K562 (cell line): ENCODE results near the gene DGCR2. TPM values are rescaled to one million over a fixed set of nuclear protein-coding genes. Genes with fewer than 3 reads are reported as not detected.

Experiments used
- DPF2 ChIP-seq: fragments of 450-650 bp; IDR thresholded peaks from 2 replicates; pipeline ENCODE4 v1.6.1; 2016
- KDM2B ChIP-seq: fragments of 250-450 bp; sonication (Bioruptor Pico); IDR thresholded peaks from 2 replicates; pipeline ENCODE4 v1.8.0; 2021; ENCODE audit warnings: mild to moderate bottlenecking, moderate library complexity
- MBD1 ChIP-seq: fragments of 250-450 bp; sonication (Bioruptor Pico); IDR thresholded peaks from 2 replicates; pipeline ENCODE4 v1.8.0; 2022; ENCODE audit warnings: inconsistent platforms
- NR2C1 ChIP-seq, 2 experiments: fragments of 450-650 bp; IDR thresholded peaks; 2 replicates each; pipeline ENCODE4 v1.6.1; 2017; ENCODE audit warnings: mild to moderate bottlenecking in 2 of 2, antibody characterized with exemption in 1 of 2, inconsistent platforms in 1 of 2, missing compliant biosample characterization in 1 of 2, missing genetic modification characterization in 1 of 2
- RREB1 ChIP-seq: fragments of 250-450 bp; sonication (Bioruptor Pico); IDR thresholded peaks from 2 replicates; pipeline ENCODE4 v1.4.0; 2020
- THAP7 ChIP-seq: fragments of 250-450 bp; sonication (Bioruptor Pico); IDR thresholded peaks from 2 replicates; pipeline ENCODE4 v1.5.0; 2021
- TSHZ1 ChIP-seq: fragments of 250-450 bp; sonication (Bioruptor Pico); IDR thresholded peaks from 2 replicates; pipeline ENCODE4 v1.4.0; 2020; ENCODE audit warnings: mild to moderate bottlenecking, moderate library complexity
- XRCC4 ChIP-seq: IDR thresholded peaks from one replicate; pipeline ENCODE4 v1.6.1; 2011; ENCODE audit not compliant: insufficient read depth, insufficient read length; ENCODE audit errors: extremely low read depth
- YBX1 ChIP-seq: fragments of 450-650 bp; IDR thresholded peaks from 2 replicates; pipeline ENCODE4 v1.7.1; 2016; ENCODE audit warnings: mild to moderate bottlenecking
- ZBTB8A ChIP-seq: fragments of 450-650 bp; IDR thresholded peaks from 2 replicates; pipeline ENCODE4 v1.6.1; 2018; ENCODE audit warnings: mild to moderate bottlenecking, moderate library complexity; ENCODE audit not compliant: partially characterized antibody
- ZNF165 ChIP-seq: fragments of 250-450 bp; sonication (Bioruptor Pico); IDR thresholded peaks from 2 replicates; pipeline ENCODE4 v1.4.0; 2020; ENCODE audit warnings: borderline replicate concordance
- ZNF23 ChIP-seq: fragments of 250-450 bp; sonication (Bioruptor Pico); IDR thresholded peaks from 2 replicates; pipeline ENCODE4 v1.4.0; 2020; ENCODE audit warnings: mild to moderate bottlenecking
- ZNF644 ChIP-seq: fragments of 200-800 bp; sonication (Bioruptor generic); IDR thresholded peaks from 2 replicates; pipeline ENCODE4 v1.6.1; 2016; ENCODE audit warnings: low read depth, missing genetic modification characterization, missing compliant biosample characterization
- polyA plus RNA-seq, 8 experiments: library from polyadenylated mRNA; depleted of rRNA in 4 of 8; stranded (reverse) in 5 of 8; unstranded in 3 of 8; fragments of >200 nt; fragmentation: Nextera tagmentation in 2 of 8; fragmentation: Illumina TruSeq in 1 of 8; extraction: Ambion mirVana in 2 of 8; extraction: Trizol in 1 of 8; gene quantifications; 2 replicates each; pipeline versions ENCODE4 v1.2.1 to v1.2.3, GENCODE V29; 2011 to 2014; ENCODE audit warnings: inconsistent platforms in 1 of 8, missing spikeins in 1 of 8
- total RNA-seq, 7 experiments: library from RNA; depleted of rRNA in 6 of 7; stranded (reverse); fragments of >200 nt in 6 of 7; fragmentation: Illumina TruSeq in 2 of 7; extraction: Trizol in 2 of 7; gene quantifications; 2 replicates each; pipeline versions ENCODE4 v1.2.1 to v1.2.3, GENCODE V29; 2011 to 2021; ENCODE audit warnings: low replicate concordance in 1 of 7
- TF ChIP-seq, protein P1 (sequence below), 3 experiments: IDR thresholded peaks in 2 of 3; conservative IDR thresholded peaks in 1 of 3; 2 replicates each; pipeline ENCODE4 v1.5.1; 2011 to 2012; ENCODE audit warnings: low read length in 3 of 3, mild to moderate bottlenecking in 3 of 3, control low read depth in 2 of 3, improper control_type of control experiment in 1 of 3, inconsistent platforms in 1 of 3, low read depth in 1 of 3, mixed read lengths in 1 of 3, moderate library complexity in 1 of 3; ENCODE audit not compliant: insufficient read depth in 2 of 3

Gene DGCR2
- total and polyA plus RNA-seq, 9 of the 15 experiments (the other 6 are each of a cell fraction or from before 2014, with no cell fraction given): 0.69 to 101 (median 56.4) TPM

DNA sequence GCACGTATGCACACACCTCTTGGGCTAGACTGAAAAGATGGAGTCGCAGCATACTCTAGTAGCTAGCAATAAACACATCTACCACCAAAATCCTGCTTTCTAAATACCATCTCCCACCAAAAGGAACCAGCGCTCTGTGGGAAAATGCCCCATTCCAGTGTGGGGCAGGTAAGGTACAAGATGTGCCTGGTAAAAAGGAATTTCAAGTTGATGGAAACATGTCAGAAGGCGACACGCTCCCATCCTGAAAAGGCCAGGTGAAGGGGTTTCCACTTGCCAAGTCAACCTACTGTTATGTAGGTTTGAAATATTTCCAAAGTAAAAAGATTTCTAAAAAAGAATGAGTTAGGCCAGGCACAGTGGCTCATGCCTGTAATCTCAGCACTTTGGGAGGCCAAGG lies 8.8 kb downstream of the DGCR2 start (continued):
- TF ChIP-seq DPF2 (no peak), RREB1 (CRISPR knock-in tag) (no peak), TSHZ1 (CRISPR knock-in tag) (peak; percentile 19; the same call in 1 of the 2 replicates), ZNF165 (CRISPR knock-in tag) (peak; percentile 69; the same call in 1 of the 2 replicates), YBX1 (no peak), ZNF23 (CRISPR knock-in tag) (0 out of 2 replicates have a peak, but pooled peaks have one; percentile 60), XRCC4 (no peak), KDM2B (CRISPR knock-in tag) (no peak), ZBTB8A (no peak), THAP7 (no peak), ZNF644 (tag) (no peak), NR2C1 (IDR thresholded peaks at IDR 0.05) (no peak), NR2C1 (tag; IDR thresholded peaks at IDR 0.05) (no peak), MBD1 (CRISPR knock-in tag) (no peak)
- TF ChIP-seq, protein P1, sequence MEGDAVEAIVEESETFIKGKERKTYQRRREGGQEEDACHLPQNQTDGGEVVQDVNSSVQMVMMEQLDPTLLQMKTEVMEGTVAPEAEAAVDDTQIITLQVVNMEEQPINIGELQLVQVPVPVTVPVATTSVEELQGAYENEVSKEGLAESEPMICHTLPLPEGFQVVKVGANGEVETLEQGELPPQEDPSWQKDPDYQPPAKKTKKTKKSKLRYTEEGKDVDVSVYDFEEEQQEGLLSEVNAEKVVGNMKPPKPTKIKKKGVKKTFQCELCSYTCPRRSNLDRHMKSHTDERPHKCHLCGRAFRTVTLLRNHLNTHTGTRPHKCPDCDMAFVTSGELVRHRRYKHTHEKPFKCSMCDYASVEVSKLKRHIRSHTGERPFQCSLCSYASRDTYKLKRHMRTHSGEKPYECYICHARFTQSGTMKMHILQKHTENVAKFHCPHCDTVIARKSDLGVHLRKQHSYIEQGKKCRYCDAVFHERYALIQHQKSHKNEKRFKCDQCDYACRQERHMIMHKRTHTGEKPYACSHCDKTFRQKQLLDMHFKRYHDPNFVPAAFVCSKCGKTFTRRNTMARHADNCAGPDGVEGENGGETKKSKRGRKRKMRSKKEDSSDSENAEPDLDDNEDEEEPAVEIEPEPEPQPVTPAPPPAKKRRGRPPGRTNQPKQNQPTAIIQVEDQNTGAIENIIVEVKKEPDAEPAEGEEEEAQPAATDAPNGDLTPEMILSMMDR (IDR thresholded peaks at IDR 0.05 in 2 of 3, conservative IDR thresholded peaks at IDR 0.05 in 1 of 3; ENCODE audit: insufficient read depth in 2 of 3, low read depth in 1 of 3, low read length in 3 of 3): no peak
